Neutrophil (primary cell): Measurements from ENCODE around the gene NAT9.

Source experiments
- H3K27ac ChIP-seq: fragments of 200-600 bp; sonication (generic); 2 replicates; pipeline ENCODE4 v1.5.1; 2016; ENCODE audit warnings: mild to moderate bottlenecking, moderate library complexity
- H3K27me3 ChIP-seq: fragments of 200-600 bp; sonication (generic); 2 replicates; pipeline ENCODE4 v1.6.0; 2016; ENCODE audit warnings: mild to moderate bottlenecking
- H3K36me3 ChIP-seq: fragments of 200-600 bp; sonication (generic); 2 replicates; pipeline ENCODE4 v1.5.1; 2017
- H3K4me1 ChIP-seq, 2 experiments: fragments of 200-600 bp in 1 of 2; sonication (generic) in 1 of 2; 1 replicate in 1 of 2; 2 replicates in 1 of 2; pipeline versions ENCODE4 v1.5.1 to v1.6.1; 2013 to 2016; ENCODE audit warnings: low read depth in 1 of 2, low read length in 1 of 2, mild to moderate bottlenecking in 1 of 2, moderate library complexity in 1 of 2; ENCODE audit not compliant: control insufficient read depth in 1 of 2, insufficient read depth in 1 of 2
- H3K4me3 ChIP-seq, 2 experiments: fragments of 200-600 bp in 1 of 2; sonication (generic) in 1 of 2; 1 replicate in 1 of 2; 2 replicates in 1 of 2; pipeline ENCODE4 v1.5.1; 2013 to 2016; ENCODE audit warnings: low read depth in 1 of 2, low read length in 1 of 2, mild to moderate bottlenecking in 1 of 2, moderate library complexity in 1 of 2
- H3K9me3 ChIP-seq: fragments of 200-600 bp; sonication (generic); 2 replicates; pipeline ENCODE4 v1.5.1; 2016
- CTCF ChIP-seq: fragments of 200-600 bp; sonication (generic); IDR thresholded peaks from 2 replicates; pipeline ENCODE4 v1.5.1; 2016; ENCODE audit warnings: antibody characterized with exemption

The NAT9 gene

DNA sequence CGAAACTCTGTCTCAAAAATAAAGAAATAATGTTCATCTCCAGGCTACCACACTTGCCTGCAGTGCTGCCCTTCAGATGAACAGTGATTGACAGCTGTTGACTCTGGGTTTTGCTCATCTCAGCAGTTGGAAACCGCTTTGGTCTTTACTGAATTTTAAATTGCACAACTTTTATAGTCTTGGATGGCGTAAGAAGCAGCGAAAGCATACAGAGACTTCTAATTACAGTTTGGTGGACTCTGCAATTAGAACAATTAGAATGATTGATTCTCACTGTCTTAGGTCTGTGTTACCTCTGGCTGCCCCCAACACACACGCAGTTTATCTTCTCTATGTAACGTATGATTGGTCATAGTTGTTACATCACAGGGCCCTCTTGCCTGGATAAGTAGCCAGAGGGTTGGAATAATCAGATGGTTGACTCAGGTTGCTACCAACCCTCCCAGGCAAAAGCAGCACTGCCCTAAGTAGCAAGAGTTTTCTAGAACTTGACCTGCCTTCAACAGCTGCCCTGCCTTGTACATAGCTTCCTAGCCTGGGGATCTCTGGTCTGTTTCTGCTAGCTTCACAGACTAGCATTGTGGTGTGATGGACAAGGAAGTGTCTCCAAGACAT lies 1.9 kb upstream of the NAT9 start:
- H3K27me3 ChIP-seq, result no peaks in the 10 kb centered on the region
- no peaks in the 10 kb centered on the region for H3K36me3 ChIP-seq
- TF ChIP-seq CTCF, result no peak
- peak overlapping the region in 1 of 2 experiments; percentile 2 for H3K4me3 ChIP-seq
- peak overlapping the region; percentile 94 for H3K27ac ChIP-seq
- H3K9me3 ChIP-seq, result no peaks in the 10 kb centered on the region
- peaks cover 64 to 66% of the 10 kb centered on the region in 2 experiments for H3K4me1 ChIP-seq

- Histone ChIP-seq H3K4me1 (peaks cover 64 to 66% of the 10 kb centered on the region in 2 experiments), H3K27ac (peak overlapping the region; percentile 94), H3K36me3 (peaks cover 7% of the 10 kb centered on the region), H3K4me3 (peak overlapping the region; percentile 64 to 82), H3K27me3 (no peaks in the 10 kb centered on the region), H3K9me3 (no peaks in the 10 kb centered on the region)
- TF ChIP-seq CTCF, result no peak
Measured at GRCh38 chr17:74776990-74777389, 845 bp upstream of the NAT9 start.

DNA sequence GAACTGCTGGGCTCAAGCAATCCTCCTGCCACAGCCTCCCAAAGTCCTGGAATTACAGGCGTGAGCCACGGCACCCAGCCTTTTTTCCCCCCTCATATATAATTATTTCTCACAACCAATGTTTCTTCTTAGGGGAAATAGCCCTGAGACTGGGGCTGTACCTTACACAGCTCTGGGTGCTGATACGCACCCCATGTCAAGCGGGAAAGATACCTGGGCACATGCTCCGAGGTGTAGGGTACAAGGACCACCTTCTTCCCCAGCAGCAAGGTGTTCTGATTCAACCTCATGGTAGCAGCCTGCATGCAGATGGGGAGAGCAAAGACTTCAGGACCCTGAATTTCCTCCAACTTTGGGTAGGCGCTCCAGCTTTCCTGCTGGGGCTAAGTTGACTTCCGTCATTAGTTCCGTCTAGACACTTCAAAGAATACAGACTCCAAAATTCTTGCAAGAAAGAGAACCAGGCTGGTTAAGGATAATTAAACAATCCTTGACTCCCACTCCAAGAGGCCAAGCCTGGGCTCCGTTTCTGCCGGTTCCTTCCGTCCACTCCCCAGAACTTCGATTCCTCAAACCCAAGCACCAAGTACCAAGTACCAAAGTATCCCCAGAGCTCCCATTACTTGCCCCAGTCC lies 619 bp downstream of the NAT9 start:
- H3K27me3 ChIP-seq, result no peaks in the 10 kb centered on the region
- no peak for TF ChIP-seq CTCF
- H3K9me3 ChIP-seq, result no peaks in the 10 kb centered on the region
- peaks cover 56 to 58% of the 10 kb centered on the region in 2 experiments for H3K4me1 ChIP-seq
- H3K27ac ChIP-seq, result peak overlapping the region; percentile 94
- peak overlapping the region; percentile 64 to 82 for H3K4me3 ChIP-seq
- H3K36me3 ChIP-seq, result peaks cover 22% of the 10 kb centered on the region

- no peak for TF ChIP-seq CTCF
- Histone ChIP-seq H3K36me3 (peaks cover 38% of the 10 kb centered on the region), H3K27ac (peak overlapping the region; percentile 26), H3K9me3 (no peaks in the 10 kb centered on the region), H3K4me3 (no peak overlapping the region), H3K4me1 (peaks cover 43 to 48% of the 10 kb centered on the region in 2 experiments), H3K27me3 (no peaks in the 10 kb centered on the region)
Measured at GRCh38 chr17:74773871-74774286, 2.3 kb downstream of the NAT9 start.

GRCh38 chr17:74773414-74773813 lies 2.7 kb downstream of the NAT9 start:
- Histone ChIP-seq H3K36me3 (peaks cover 43% of the 10 kb centered on the region), H3K9me3 (no peaks in the 10 kb centered on the region), H3K4me1 (peaks cover 38 to 43% of the 10 kb centered on the region in 2 experiments), H3K27me3 (no peaks in the 10 kb centered on the region), H3K4me3 (no peak overlapping the region), H3K27ac (peak overlapping the region; percentile 26)
- TF ChIP-seq CTCF, result no peak
